HG02943 (cell line): Measurements from ENCODE around the gene PLEKHA5.
A peak's percentile ranks its signal among the peaks of the same experiment; 100 is the strongest.
"Not testable (repeated sequence)": the region's sequence is repeated elsewhere in the genome, so short reads cannot be mapped to it uniquely, and the experiment has no call there.

Experiments
- ATAC-seq: cut with Tn5 transposase; IDR thresholded peaks from one replicate; pipeline ENCODE4 v1.9.1; 2021; ENCODE audit warnings: mild to moderate bottlenecking, low read depth, moderate library complexity; ENCODE audit not compliant: unreplicated experiment

Gene PLEKHA5

DNA sequence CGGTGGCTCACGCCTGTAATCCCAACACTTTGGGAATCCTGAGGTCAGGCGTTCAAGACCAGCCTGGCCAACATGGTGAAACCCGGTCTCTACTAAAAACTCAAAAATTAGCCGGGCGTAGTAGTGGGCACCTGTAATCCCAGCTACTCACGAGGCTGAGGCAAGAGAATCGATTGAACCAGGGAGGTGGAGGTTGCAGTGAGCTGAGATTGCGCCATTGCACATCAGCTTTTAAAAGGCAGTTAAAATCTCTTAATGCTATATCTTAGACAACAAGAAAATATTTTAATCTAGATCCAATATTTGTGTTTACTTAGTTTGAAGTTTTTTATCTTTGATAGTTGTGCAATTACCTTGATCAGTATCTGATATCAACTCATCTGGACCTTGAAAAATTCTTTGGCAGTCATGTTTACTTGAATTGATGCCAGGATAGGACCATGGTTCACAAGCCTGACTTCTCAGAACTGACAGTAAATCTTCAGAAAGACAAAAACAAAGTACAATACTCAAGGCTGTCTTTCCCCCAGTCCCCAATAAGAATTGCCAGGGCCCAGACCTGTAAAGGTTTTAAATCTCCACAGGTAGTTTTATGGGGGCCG is 174.7 kb downstream of the PLEKHA5 start:
- no peak for ATAC-seq

DNA sequence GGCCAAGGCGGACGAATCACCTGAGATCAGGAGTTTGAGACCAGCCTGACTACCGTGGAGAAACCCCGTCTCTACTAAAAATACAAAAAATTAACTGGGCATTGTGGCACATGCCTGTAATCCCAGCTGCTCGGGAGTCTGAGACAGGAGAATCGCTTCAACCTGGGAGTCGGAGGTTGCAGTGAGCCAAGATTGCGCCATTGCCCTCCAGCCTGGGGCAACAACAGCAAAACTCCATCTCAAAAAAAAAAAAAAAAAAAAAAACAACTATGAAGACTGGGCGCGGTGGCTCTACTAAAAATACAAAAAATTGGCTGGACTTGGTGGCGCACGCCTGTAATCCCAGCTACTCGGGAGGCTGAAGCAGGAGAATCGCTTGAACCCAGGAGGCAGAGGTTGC is 176.1 kb downstream of the PLEKHA5 start:
- ATAC-seq, result not testable (repeated sequence)

DNA sequence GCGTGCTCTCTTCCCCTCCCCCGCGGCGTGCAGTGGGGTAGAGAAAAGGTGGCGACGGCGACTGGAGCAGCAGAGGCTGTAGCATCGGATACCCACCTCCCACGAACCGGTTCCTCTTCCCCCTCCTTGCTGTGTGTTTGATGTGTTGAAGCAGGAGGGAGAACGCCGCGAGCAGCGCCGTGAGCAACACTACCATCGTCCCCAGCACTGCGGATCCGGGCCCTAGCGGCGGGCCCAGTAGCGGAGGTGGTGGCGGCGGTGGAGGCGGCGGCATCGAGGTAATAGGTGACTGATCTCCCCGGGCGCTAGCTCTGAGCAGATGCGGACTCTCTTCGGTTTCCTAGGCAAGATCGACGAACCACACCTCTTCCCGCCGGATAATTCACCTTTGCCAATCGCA is 176.8 kb downstream of the PLEKHA5 start:
- ATAC-seq, result no peak

DNA sequence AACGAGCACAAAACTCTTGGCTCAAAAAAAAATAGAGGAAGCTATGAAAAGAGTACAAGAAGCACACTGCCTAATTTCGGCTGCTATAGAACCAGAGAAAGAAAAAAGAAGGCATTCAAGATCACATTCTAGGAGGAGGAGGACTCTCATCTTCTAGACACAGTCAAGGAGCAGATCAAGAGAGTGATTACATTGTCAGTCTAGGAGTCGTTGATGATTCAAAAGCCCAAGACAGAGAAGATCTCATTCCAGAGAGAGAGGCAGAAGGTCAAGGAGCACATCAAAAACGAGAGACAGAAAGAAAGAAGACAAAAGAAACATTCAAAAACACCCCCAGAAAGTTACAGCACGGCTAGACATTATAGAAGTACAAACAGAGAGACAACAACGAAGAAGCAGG is 177.9 kb downstream of the PLEKHA5 start:
- no peak for ATAC-seq

DNA sequence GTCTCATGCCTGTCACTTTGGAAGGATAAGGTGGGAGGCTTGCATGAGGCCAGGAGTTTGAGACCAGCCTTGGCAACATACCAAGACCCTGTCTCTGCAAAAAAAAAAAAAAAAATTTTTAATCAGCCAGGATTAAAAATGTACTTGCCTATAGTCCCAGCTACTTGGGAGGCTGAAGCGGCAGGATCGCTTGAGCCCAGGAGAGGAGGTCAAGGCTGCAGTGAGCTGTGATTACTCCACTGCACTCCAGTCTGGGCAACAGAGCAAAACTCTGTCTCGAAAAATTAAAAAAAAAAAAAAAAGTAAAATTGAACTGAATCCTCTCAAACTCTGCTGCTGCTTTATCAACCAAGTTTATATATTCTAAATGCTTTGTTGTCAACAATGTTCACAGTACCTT is 181.6 kb downstream of the PLEKHA5 start:
- no peak for ATAC-seq

DNA sequence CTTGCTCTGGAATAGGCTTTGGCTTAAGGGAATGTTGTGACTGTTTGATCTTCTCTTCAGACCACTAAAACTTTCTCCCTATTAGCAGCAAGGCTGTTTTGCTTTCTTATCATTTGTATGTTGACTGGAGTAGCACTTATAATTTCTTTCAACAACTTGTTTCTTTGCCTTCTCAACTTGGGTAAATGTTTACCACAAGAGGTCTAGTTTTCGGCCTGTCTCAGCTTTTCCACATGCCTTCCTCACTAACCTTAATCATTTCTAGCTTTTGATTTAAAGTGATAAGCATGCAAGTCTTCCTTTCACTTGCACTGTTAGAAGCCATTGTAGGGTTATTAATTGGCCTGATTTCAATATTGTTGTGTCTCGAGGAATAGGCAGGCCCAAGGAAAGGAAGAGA is 183.1 kb downstream of the PLEKHA5 start:
- ATAC-seq, result no peak

DNA sequence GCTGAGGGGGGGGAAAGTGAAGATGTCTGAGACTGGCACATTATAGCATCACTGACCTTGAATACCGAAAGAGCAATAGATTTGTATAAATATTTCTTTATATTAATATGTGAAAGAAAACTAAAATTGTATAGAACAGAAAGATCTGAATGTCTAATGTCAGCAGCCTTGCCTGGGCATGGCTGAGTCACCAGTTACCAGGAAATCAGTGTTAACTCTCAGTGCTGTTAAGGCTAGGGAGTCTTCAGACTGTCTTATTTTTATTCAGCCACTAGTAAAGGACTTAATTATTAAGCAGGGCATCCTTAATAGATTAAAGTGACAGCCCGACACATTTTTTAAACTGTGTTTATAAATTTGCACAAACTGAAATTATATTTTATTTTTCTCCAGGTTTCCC is 186.9 kb downstream of the PLEKHA5 start:
- ATAC-seq, result no peak

DNA sequence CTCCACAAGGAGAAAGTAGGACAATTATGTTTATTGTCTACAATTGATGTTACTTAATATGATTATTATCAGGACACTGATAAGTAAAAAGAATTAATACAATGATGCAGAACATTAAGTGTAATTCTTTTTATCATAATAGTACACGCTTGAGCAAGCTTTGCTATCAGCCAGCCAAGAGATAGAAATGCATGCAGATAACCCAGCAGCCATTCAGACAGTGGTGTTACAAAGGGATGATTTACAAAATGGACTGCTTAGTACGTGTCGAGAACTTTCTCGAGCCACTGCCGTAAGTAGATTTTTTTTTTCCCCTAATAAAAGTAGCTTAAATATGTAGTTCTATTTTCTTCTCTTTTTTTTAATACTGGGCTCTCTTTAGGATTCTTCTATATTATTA is 192.8 kb downstream of the PLEKHA5 start:
- no peak for ATAC-seq

DNA sequence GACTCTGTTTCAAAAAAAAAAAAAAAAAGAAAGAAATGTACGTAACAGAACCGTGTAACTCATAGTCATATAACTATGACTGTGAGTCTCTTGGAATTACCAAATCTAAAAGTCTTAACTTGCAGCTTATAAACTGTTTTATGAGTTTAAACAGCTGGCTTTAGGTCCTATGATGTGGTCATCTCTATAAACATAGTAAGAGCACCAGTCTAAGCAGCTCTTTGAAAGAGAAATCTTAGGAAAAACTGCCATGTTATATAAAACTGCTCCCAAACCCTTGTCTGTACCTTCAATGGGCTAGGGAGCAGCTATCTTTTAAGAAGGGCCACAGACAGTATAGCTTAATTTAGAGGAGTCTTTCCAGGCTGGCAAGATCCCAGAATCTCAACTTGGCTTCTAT is 194.3 kb downstream of the PLEKHA5 start:
- no peak for ATAC-seq

DNA sequence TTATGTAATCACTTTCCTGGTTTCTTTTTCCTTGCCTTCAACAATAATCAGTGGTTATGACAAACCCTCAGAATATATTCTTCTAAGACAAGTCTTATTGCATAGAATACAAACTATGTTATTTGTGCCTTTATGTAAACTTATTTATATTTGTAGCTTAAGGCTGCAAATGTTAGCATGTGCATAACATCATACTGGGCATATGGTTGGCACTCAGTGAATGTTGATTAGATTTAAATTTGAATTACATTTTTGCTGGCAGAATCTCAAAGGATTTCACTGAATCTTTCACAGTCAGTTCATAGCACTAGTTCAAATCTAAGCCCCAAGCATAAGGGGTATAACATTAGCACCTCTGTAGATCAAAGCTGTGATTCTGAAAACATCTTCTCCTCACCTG is 196.6 kb downstream of the PLEKHA5 start:
- no peak for ATAC-seq

DNA sequence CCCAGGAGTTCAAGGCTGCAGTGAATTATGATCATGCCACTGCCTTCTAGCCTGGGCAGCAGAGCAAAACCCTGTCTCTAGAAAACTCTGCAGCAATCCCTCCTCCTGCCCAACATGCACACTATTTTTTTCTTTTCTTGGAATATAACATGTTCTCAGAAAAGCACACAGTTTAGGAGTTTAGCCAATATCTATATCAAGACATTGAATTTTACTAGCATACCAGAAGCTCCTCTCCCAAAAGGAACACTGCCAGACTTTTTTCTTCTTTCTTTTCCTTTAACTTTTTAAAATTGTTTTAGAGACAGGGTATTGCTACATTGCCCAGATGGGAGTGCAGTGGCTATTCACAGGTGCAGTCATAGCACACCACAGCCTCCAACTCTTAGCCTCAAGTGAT is 202.7 kb downstream of the PLEKHA5 start:
- ATAC-seq, result no peak

DNA sequence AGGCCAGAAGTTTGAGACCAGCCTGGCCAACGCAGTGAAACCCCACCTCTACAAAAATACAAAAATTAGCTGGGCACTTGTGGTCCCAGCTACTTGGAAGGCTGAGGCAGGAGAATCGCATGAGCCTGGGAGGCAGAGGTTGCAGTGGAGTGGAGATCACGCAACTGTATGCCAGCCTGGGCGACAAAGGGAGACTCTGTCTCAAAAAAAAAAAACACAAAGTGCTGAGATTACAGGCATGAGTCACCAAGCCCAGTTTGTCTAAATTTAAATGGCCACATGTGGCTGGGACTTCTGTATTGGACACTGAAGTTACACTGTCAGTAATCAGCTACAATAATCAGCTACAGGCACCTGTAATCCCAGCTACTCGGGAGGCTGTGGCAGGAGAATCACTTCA is 208.9 kb downstream of the PLEKHA5 start:
- no peak for ATAC-seq

DNA sequence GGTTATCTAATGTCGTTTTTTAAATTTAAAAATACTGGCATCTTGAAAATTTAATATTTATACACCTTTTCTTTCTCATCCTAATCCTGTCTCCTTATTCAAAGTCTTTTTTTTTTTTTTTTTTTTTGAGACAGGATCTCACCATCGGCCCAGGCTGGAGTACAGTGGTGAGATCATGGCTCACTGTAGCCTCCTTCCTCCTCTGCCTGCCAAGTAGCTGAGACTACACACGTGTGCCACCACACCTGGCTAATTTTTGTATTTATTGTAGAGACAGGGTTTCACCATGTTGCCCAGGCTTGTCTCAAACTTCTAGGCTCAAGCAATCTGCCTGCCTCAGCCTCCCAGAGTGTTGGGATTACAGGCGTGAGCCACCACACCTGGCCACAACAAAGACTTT is 221.3 kb downstream of the PLEKHA5 start:
- ATAC-seq, result not testable (repeated sequence)

DNA sequence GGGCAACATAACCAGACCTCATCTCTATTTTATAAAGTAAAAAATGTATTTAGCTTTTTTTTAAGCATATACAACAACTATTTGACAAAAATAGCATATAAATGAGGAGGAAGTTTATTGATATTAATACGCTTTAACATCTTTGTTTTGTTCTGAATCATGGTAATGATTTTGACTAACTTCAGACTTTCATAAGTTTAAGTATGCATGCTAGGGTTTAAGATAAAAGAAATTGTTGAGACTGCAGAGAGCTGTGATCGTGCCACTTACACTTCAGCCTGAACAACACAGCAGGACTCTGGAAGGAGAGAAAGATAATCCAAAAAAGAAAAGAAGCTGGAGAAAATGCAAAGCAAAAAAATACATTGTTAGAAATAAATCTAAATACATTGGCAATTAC is 221.8 kb downstream of the PLEKHA5 start:
- no peak for ATAC-seq

DNA sequence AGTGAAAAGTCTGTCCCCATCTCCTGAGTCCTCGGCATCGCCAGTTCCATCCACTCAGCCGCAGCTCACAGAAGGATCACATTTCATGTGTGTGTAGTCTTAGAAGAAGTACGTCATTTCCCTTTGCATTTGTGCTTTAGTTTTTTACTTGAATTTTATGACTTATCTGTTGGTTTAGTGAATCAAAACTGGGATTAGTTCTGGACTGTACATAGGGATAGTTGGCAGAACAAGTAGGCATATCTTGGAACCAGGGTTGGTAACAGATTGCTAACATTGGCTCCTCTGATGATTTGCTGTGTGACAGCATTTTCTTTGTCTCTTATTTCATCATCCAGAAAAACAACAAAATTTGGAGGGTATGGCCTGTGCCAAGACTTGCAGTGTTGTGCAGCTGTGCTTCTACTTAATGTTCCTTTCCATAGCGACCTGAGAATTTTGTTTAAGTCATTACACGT is 240.2 kb downstream of the PLEKHA5 start:
- ATAC-seq, result no peak

DNA sequence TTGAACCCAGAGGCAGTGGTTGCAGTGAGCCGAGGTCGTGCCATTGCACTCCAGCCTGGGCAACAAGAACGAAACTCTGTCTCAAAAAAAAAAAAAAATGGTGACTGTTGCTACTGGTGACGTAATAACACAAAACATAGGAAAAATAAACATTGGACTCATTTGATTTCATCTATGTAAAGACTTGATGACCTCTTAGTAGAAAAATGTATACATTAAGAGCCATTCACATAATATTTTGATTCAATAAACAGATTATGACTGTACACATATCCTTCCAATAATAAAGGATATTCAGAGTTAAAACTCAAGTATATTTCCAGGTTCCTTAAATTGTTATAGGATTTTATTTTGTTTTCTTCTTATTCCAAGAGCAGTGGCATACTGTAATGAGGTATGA is 244.1 kb downstream of the PLEKHA5 start:
- ATAC-seq, result no peak

DNA sequence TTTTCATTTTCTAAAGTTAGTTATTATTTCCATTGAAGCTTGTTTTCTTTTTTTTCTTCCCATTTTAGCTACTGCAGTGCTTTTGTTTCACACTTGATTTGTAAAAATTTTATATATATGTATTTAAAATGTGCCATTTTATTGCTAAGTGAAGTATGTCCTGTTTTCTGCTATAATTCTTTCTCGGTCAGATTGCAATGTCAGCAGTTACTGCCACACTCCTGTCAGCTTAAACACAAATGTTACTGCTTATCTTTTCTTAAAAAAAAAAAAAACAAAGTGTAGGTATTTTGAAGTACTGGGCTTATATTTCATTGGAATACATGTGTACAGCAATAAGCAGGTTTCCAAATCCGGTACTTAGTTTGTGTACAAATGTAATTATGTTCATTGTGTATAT is 246.4 kb downstream of the PLEKHA5 start:
- ATAC-seq, result no peak

DNA sequence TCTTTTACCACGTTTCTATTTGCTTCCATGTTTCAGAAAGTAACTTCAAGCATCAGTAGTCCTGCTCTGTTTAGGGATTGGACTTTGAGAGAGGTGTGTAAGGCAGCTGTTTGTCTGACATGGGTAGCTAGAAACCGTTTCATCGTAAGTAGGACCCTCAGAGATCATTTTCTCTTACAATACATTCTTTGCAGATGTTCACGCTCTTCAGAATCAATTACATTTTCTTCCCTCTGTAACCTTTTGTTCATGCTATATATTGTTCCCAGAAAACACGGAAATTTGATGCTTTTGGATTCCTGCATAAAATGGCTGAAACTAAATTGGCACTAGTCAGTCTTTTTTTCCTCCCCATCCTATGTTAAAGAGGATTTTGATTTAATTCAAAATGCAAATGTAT is 247.2 kb downstream of the PLEKHA5 start:
- no peak for ATAC-seq

DNA sequence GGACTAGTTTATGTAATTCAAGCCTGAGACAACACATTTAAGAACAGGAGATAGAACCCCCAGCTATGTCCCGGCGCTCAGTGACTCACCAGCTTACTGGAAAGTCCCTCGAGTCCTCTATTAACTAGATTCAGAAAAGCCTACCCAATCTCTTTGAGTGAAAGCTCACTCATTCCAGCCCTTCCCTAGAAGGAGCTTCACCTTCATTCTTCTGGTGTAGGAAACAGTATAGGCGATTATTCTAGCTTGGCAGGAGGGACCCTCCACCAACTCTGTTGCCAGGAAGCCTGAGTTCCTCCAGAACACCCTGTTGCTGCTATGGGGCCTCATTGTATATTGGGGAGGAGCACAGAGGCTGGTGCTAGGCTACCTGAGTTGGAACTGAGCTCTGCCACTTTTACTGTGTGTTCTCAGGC is 252.6 kb downstream of the PLEKHA5 start:
- ATAC-seq, result peak; percentile 83

DNA sequence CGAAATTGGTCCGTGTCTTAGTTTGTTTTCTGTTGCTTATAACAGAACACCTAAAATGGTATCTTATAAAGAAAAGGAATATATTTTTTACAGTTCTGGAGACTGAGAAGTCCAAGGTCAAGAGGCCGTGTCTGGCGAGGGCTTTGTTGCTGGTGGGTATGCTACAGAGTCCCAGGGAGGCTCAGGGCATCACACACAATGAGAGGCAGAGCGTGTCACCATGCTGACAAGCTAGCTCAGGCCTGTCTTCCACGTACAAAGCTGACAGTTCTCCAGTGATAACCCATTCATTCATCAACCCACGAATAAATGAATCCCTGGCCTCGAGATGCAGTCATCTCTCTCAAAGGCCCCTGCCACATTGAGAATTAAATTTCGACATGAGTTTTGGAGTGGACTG is 253.0 kb downstream of the PLEKHA5 start:
- no peak for ATAC-seq

DNA sequence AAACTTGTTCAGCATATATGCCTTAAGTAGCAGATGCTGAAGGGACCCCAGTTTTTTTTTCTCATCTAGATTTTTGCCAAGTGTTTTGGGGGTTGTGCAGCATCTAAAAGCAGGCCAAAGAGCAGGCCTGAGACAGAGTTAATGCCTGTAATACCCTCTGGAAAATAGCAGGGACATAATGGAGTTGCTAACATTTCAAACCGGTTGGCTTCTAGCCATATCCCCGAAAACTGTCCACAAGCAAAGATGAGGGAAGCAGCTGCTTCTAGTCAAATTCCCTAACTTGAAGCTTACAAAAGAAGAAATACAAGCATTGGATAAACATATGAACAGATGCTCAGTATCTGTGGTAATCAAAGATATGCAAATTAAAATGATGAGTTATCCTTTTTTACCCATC is 257.6 kb downstream of the PLEKHA5 start:
- ATAC-seq, result no peak

DNA sequence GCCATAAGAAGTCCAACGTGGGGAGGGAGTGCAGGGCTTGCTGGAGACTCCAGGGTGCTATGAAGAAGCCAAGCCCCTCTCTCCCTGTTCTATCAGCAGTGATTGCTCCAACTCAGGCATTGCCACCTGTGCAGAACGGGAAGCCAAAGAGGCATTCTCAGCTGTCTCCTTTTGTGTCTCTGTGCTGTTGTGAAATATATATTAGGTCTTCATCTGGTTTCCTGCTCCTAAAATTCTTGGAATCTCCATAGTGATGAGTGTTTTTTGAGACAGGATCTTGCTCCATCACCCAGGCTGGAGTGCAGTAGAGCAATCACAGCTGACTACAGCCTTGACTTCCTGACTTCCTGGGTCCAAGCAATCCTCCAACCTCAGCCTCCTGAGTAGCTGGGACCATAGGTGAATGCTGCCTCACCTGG is 258.6 kb downstream of the PLEKHA5 start:
- ATAC-seq, result no peak

DNA sequence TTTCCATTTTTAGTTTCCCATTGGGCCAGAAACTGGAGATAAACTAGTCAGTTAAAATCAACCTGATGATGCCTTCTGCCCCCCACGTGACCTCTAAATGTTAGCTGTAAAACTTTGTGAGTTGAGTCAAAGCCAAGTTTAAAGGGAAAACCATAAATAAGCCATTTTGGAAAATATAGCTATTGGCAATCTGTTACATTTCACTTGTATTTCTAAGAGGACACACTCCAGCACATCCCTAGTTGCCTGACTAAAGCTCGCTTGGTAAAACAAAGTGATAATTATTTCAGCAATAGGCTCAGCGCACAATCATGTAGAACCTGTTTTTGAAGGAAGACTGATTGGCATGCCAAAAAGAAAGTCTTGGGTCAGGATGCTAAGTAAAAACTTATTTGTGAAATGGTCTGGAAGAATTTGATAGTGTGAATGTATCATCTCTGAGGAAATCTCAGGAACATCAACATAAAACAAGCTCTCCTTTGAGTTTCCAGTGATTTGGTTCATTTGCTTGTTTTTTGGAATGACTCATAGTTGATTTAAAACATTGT is 260.6 kb downstream of the PLEKHA5 start:
- no peak for ATAC-seq
